HEK293T (cell line): Measurements from ENCODE around the gene FGD2.

Experiments
- CTCF ChIA-PET: fragments of 350-600 bp; formaldehyde crosslinking; extraction: SDS; loops from one replicate; lab custom pipeline; 2021; ENCODE audit warnings: antibody characterized with exemption, inconsistent platforms; lab: Yijun Ruan, JAX
- POLR2A ChIA-PET: fragments of 350-600 bp; formaldehyde crosslinking; extraction: SDS; loops from one replicate; lab custom pipeline; 2020; ENCODE audit warnings: antibody characterized with exemption, inconsistent platforms; lab: Yijun Ruan, JAX
- DNase-seq: peaks from one replicate; pipeline ENCODE4 v3.0.0; 2012; ENCODE audit warnings: mixed read lengths; ENCODE audit errors: extremely low spot score
- ARNT ChIP-seq: fragments of 450-650 bp; IDR thresholded peaks from 2 replicates; pipeline ENCODE4 v1.6.1; 2017; ENCODE audit warnings: mild to moderate bottlenecking
- BHLHE40 ChIP-seq: fragments of 450-650 bp; IDR thresholded peaks from 2 replicates; pipeline ENCODE4 v1.6.1; 2016; ENCODE audit warnings: mild to moderate bottlenecking, moderate library complexity, borderline replicate concordance
- CTBP1 ChIP-seq: fragments of 450-650 bp; IDR thresholded peaks from 2 replicates; pipeline ENCODE4 v1.6.1; 2016; ENCODE audit warnings: borderline replicate concordance
- ELF4 ChIP-seq: fragments of 450-650 bp; IDR thresholded peaks from 2 replicates; pipeline ENCODE4 v1.6.1; 2017; ENCODE audit warnings: antibody characterized with exemption
- FOXA1 ChIP-seq: fragments of 450-650 bp; IDR thresholded peaks from 2 replicates; pipeline ENCODE4 v1.6.1; 2016; ENCODE audit warnings: mild to moderate bottlenecking
- FOXK2 ChIP-seq: fragments of 450-650 bp; IDR thresholded peaks from 2 replicates; pipeline ENCODE4 v1.6.1; 2016; ENCODE audit warnings: mild to moderate bottlenecking
- FOXM1 ChIP-seq: fragments of 450-650 bp; IDR thresholded peaks from 2 replicates; pipeline ENCODE4 v1.6.1; 2017; ENCODE audit warnings: mild to moderate bottlenecking, borderline replicate concordance
- HDGF ChIP-seq: fragments of 450-650 bp; IDR thresholded peaks from 2 replicates; pipeline ENCODE4 v1.6.1; 2017; ENCODE audit warnings: antibody characterized with exemption, borderline replicate concordance
- L3MBTL2 ChIP-seq: fragments of 450-650 bp; conservative IDR thresholded peaks from 2 replicates; pipeline ENCODE4 v1.6.1; 2016; ENCODE audit warnings: mild to moderate bottlenecking
- LEF1 ChIP-seq: fragments of 450-650 bp; IDR thresholded peaks from 2 replicates; pipeline ENCODE4 v1.6.1; 2017; ENCODE audit warnings: mild to moderate bottlenecking, borderline replicate concordance
- NFRKB ChIP-seq: fragments of 450-650 bp; IDR thresholded peaks from 2 replicates; pipeline ENCODE4 v1.6.1; 2016; ENCODE audit warnings: mild to moderate bottlenecking, moderate library complexity
- SP1 ChIP-seq: fragments of 450-650 bp; IDR thresholded peaks from 2 replicates; pipeline ENCODE4 v1.6.1; 2017
- SUZ12 ChIP-seq: fragments of 450-650 bp; IDR thresholded peaks from 2 replicates; pipeline ENCODE4 v1.6.1; 2016; ENCODE audit warnings: mild to moderate bottlenecking
- TARDBP ChIP-seq: fragments of 450-650 bp; IDR thresholded peaks from 2 replicates; pipeline ENCODE4 v1.6.1; 2016
- ZNF384 ChIP-seq: fragments of 450-650 bp; IDR thresholded peaks from 2 replicates; pipeline ENCODE4 v1.6.1; 2016
- TF ChIP-seq, protein P1 (sequence below): fragments of 450-650 bp; IDR thresholded peaks from 2 replicates; pipeline ENCODE4 v1.6.1; 2016

The FGD2 gene

DNA sequence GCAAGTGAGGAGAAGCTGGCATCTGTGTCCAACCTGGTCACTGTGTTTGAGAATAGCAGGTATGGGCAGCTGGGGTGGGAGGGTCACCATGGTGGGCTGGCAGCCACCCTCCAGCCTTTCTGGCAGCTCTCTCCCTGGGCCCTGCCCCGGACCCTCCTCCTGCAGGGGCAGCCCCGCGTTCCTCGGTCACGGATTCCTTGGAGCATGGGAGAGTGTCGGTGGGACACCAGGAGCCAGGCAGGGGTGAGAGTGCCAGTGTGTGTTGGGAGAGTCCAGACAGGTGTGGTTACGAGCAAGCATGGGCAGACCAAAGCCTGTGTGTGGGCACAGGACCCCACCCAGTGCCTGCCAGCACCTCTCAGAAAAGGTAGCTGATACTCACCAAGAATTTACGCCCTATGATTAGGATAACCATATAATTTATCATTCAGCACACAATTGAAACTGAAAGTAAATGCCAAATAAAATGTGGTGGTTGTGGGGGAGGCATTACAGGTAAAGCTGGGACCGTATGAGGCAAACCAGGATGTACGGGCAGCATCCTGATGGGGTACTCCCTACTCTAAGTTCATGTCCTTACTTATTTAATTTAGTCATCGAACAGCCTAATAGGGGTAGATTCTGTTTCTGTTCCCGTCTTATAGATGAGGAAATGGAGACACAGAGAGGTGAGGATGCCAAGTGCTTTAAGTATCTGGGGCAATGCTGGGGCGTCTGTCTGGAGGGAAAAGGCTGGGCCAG lies 542 bp downstream of the FGD2 start:
- ChIA-PET POLR2A (interaction anchor here (0.6 kb wide), 1 partner anchor 12 kb away, joined by 3 read pairs; no protein-coding TSS in a partner anchor), CTCF (interaction anchor here (1.0 to 2.3 kb wide), 2 partner anchors 12 to 154 kb away, joined by 3 to 8 read pairs; no protein-coding TSS in a partner anchor)
- no peak for TF ChIP-seq SP1
- TF ChIP-seq NFRKB, result no peak
- no peak for DNase-seq

DNA sequence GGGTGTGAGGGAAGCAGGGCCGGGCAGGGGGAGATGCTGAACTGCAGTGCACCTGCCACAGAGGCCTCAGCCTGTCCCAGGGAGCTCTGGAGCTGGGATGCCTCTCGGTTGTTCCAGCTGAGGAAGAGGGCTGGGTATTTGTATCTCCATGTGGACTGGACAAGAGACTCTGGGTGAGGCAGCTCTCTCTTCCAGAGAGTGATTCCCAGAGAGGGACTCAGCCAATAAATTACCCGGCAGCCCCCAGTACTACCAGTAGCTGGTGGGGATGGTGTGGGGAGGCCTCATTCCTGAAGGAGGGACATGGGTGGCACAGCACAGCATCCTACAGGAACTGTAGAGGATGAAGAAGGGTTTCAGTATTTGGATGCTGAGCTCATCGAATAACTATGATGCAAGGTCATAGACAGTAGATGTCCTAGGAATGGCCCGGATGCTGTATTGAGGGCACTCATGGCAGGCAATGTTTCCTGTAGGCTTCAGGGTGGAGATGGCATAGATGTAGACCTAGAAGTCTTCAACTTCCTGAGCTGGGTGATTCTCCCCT lies 1.4 kb downstream of the FGD2 start:
- no peak for TF ChIP-seq FOXA1
- TF ChIP-seq ARNT, result no peak
- no peak for TF ChIP-seq ZNF384
- TF ChIP-seq FOXM1, result no peak
- TF ChIP-seq FOXK2, result no peak
- TF ChIP-seq ELF4, result no peak
- no peak for TF ChIP-seq SUZ12
- TF ChIP-seq, protein P1, sequence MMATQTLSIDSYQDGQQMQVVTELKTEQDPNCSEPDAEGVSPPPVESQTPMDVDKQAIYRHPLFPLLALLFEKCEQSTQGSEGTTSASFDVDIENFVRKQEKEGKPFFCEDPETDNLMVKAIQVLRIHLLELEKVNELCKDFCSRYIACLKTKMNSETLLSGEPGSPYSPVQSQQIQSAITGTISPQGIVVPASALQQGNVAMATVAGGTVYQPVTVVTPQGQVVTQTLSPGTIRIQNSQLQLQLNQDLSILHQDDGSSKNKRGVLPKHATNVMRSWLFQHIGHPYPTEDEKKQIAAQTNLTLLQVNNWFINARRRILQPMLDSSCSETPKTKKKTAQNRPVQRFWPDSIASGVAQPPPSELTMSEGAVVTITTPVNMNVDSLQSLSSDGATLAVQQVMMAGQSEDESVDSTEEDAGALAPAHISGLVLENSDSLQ, result no peak
- no peak for TF ChIP-seq LEF1
- no peak for TF ChIP-seq TARDBP
- TF ChIP-seq BHLHE40, result no peak
- no peak for TF ChIP-seq SP1
- no peak for DNase-seq
- ChIA-PET POLR2A (interaction anchor here (1.6 kb wide), 1 partner anchor 21 kb away, joined by 8 read pairs; the partner anchor contains the start of gene MTCH1), CTCF (interaction anchor here (1.0 to 2.3 kb wide), 2 partner anchors 11 to 154 kb away, joined by 3 to 8 read pairs; no protein-coding TSS in a partner anchor)

DNA sequence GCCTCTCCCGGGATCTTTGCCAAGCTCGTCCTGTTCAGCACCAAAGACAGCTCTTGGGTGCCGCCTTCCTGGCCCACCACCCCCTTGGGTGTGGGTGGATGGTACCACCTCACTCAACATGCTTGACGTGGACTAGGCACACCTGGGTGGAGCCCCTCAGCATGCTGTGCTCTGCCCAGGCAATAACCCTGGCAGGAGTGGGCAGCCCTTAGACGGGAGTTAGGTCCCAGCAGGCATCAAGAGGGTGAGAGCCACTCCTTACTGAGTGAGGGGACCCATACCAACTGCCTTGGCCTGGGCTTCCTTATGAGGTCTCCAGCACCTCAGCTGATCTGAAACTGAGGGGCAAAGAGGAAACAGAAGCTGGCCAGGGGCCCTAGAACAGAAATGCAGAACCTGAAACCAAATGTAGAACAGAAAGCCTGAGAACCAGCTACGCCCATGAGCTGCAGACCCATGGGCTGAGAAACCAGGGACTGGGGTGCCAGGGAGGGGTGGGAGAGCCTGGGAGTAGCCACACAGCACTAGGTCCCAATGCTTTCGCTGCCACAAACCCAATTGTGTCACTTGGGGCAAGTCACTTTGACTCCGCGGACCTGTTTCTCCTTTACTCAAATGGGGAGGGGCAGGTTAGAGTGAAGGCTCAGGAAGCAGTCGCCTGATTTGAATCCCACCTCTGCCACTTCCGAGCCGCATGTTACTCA lies 2.0 kb downstream of the FGD2 start:
- CTCF ChIA-PET, result no interaction called here
- no peak for DNase-seq
- TF ChIP-seq HDGF (no peak), NFRKB (no peak), FOXK2 (no peak)
- POLR2A ChIA-PET, result interaction anchor here (1.6 kb wide), 1 partner anchor 22 kb away, joined by 8 read pairs; the partner anchor contains the start of gene MTCH1

DNA sequence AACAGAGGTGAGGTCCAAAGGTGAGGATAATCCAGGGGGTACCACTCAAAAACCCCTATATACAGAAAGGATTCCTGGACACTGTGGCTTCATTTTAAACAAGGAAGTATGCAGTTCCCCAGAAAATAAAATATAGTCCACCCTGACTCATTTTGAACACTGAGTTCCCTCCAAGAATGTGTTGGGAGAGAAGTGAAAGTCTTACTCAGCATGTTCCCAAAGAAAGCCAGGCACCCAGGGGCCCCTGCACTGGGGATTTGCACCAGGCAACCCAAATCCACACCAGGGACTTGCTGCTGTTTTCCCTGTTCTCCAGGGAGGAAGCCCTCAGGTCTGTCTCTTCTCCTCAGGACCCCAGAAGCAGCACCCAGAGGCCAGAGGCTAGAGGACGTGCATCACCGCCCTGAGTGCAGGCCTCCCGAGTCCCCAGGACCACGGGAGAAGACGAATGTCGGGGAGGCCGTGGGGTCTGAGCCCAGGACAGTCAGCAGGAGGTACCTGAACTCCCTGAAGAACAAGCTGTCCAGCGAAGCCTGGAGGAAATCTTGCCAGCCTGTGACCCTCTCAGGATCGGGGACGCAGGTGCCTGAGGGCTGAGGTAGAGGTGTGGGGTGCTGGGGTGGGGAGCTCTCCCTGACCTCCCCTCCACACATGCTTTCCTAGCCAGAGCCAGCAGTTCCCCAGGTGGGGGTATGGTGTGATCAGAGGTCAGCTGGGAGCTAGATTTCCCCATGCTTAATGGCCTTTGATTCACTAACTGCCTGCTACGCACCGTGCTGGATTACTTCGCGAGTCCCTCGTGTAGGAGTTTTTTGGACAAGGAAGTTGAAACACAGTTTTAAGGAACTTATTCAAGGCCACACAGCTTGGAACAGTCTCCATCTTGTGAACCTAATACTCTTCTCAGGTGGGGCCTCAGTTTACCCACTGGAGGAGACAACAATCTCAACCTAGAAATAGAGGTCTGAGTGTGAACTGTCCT lies 3.3 kb downstream of the FGD2 start:
- TF ChIP-seq LEF1 (no peak), ELF4 (no peak)
- ChIA-PET CTCF (no interaction called here), POLR2A (no interaction called here)
- no peak for DNase-seq

DNA sequence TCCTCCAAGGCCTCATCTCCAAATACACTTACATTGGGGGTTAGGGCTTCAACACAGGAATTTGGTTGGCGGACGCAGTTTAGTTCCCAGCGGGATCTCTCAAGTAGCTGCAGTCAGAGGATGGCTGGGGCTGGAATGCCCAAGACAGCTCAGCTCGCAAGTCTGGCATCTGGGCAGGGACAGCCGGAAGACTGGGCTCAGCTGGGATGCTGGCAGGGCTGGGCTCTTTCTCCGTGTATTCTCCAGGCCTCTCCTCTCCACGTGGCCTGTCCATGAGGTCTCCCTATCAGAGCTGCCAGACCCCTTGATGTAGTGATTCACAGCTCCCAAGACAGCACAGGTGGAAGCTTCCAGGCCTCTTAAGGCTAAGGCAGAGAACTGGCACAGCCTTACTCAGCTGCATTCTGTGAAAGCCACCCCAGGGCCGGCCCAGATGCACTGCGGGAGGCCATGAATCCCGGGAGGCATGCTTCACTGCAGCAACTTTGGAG lies 5.0 kb downstream of the FGD2 start:
- ChIA-PET POLR2A (no interaction called here), CTCF (interaction anchor here (0.8 kb wide), 1 partner anchor 245 kb away, joined by 3 read pairs; no protein-coding TSS in a partner anchor)
- no peak for DNase-seq
- TF ChIP-seq FOXM1, result no peak
- TF ChIP-seq CTBP1, result no peak
- TF ChIP-seq HDGF, result no peak
- TF ChIP-seq, protein P1, result no peak
- no peak for TF ChIP-seq TARDBP
- TF ChIP-seq ELF4, result no peak
- no peak for TF ChIP-seq L3MBTL2
- no peak for TF ChIP-seq LEF1
- TF ChIP-seq FOXK2, result no peak
- TF ChIP-seq SUZ12, result no peak
- no peak for TF ChIP-seq ZNF384
- TF ChIP-seq NFRKB, result no peak
- no peak for TF ChIP-seq ARNT
- no peak for TF ChIP-seq FOXA1
- no peak for TF ChIP-seq SP1
- no peak for TF ChIP-seq BHLHE40

DNA sequence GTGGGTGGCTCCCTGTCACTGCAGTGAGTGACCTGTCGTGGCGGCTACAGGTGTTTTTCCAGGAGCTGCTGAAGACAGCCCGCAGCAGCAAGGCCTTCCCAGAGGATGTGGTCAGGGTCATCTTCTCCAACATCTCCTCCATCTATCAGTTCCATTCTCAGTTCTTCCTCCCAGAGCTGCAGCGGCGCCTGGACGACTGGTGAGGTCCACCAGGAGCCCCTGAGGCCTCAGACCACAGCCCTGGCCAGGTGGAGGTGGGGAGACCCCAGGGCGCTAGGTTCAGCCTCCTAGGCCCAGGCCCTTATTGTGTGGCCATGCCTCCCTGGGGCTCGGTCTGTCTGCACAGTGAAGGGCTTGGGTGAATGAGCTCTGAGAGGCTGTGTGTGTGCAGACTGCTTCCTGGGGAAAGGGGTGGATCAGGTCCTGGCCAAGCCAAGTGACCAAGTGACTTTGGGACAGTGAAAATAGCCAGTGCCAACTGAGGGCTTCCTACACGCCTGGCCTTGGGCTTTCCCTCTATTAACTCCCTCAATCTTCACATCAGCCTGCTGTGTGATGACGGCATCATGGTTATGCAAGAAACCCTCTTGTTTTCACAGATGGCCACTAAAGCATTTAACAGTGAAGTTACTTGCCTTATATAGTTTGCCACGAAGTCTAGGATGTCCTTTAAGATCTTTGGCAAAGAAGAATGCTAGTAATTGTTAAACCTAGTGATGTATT lies 6.4 kb downstream of the FGD2 start:
- CTCF ChIA-PET, result no interaction called here
- DNase-seq, result no peak
- TF ChIP-seq TARDBP (no peak), ARNT (no peak), LEF1 (no peak), CTBP1 (no peak), FOXM1 (no peak), FOXK2 (no peak)
- TF ChIP-seq, protein P1, result no peak
- POLR2A ChIA-PET, result no interaction called here
